H54 (cell line): ENCODE measurements around the gene UPF1.
"Not testable (repeated sequence)": the region's sequence is repeated elsewhere in the genome, so short reads cannot be mapped to it uniquely, and the experiment has no call there.

ENCODE experiments used
- DNase-seq: peaks from one replicate; pipeline ENCODE4 v3.0.0; 2011; ENCODE audit warnings: low spot score, mixed read lengths; ENCODE audit not compliant: insufficient read length
- FAIRE-seq: peaks from 3 replicates; lab custom pipeline; 2011; peaks lifted over from hg19 to GRCh38; lab: Jason Lieb, UNC
- POLR2A ChIP-seq: IDR thresholded peaks from 2 replicates; pipeline ENCODE4 v1.6.1; 2011; ENCODE audit warnings: low read depth, mild to moderate bottlenecking, low read length

UPF1 gene

GRCh38 chr19:18894254-18895037 lies 62.7 kb downstream of the UPF1 start:
- DNase-seq: peak; percentile 75
- no peak for FAIRE-seq
- TF ChIP-seq POLR2A: no peak

GRCh38 chr19:18895038-18895823 lies 63.5 kb downstream of the UPF1 start:
- FAIRE-seq (no peak), DNase-seq (no peak)
- no peak for TF ChIP-seq POLR2A

GRCh38 chr19:18895824-18896341 lies 64.1 kb downstream of the UPF1 start, which contains the start of gene CERS1:
Gene CERS1 (minus strand): TSS chr19:18896158. CDS start chr19:18896072, 86 bp downstream.
- FAIRE-seq (no peak), DNase-seq (no peak)
- no peak for TF ChIP-seq POLR2A

- TF ChIP-seq POLR2A: no peak
- no peak for DNase-seq
- FAIRE-seq: no peak
Measured at GRCh38 chr19:18896421-18896841, 64.7 kb downstream of the UPF1 start.

GRCh38 chr19:18897094-18898029 lies 65.6 kb downstream of the UPF1 start:
- TF ChIP-seq POLR2A: no peak
- DNase-seq (no peak), FAIRE-seq (no peak)

- FAIRE-seq: no peak
- no peak for TF ChIP-seq POLR2A
- no peak for DNase-seq
Measured at GRCh38 chr19:18898081-18898606, 66.4 kb downstream of the UPF1 start.

- no peak for DNase-seq
- no peak for FAIRE-seq
- TF ChIP-seq POLR2A: no peak
Measured at GRCh38 chr19:18898607-18899408, 67.0 kb downstream of the UPF1 start.

GRCh38 chr19:18899624-18900560 lies 68.1 kb downstream of the UPF1 start:
- TF ChIP-seq POLR2A: no peak
- FAIRE-seq: no peak
- no peak for DNase-seq

GRCh38 chr19:18900700-18901481 lies 69.1 kb downstream of the UPF1 start:
- DNase-seq (no peak), FAIRE-seq (no peak)
- TF ChIP-seq POLR2A: no peak

- no peak for FAIRE-seq
- no peak for DNase-seq
- TF ChIP-seq POLR2A: no peak
Measured at GRCh38 chr19:18901491-18901890, 69.7 kb downstream of the UPF1 start.

GRCh38 chr19:18902519-18902918 lies 70.8 kb downstream of the UPF1 start:
- FAIRE-seq, DNase-seq: not testable (repeated sequence)
